ENCODE results near the gene LSM4. TPM values are rescaled to one million over a fixed set of nuclear protein-coding genes. Genes with fewer than 3 reads are reported as not detected.
A peak's percentile ranks its signal among the peaks of the same experiment; 100 is the strongest.
"Not testable (repeated sequence)": the region's sequence is repeated elsewhere in the genome, so short reads cannot be mapped to it uniquely, and the experiment has no call there.

Gene LSM4
- total RNA-seq (2014; rRNA removed; shearing (Covaris generic)): 318 and 351 TPM in 2 replicates

- DNase-seq (ENCODE audit: low read depth): peak; percentile 99
Measured at GRCh38 chr19:18322759-18323460, at the start of gene LSM4. Gene LSM4, minus strand, starts transcription at chr19:18323076. Its CDS starts 56 bp downstream, at chr19:18323020.

DNA sequence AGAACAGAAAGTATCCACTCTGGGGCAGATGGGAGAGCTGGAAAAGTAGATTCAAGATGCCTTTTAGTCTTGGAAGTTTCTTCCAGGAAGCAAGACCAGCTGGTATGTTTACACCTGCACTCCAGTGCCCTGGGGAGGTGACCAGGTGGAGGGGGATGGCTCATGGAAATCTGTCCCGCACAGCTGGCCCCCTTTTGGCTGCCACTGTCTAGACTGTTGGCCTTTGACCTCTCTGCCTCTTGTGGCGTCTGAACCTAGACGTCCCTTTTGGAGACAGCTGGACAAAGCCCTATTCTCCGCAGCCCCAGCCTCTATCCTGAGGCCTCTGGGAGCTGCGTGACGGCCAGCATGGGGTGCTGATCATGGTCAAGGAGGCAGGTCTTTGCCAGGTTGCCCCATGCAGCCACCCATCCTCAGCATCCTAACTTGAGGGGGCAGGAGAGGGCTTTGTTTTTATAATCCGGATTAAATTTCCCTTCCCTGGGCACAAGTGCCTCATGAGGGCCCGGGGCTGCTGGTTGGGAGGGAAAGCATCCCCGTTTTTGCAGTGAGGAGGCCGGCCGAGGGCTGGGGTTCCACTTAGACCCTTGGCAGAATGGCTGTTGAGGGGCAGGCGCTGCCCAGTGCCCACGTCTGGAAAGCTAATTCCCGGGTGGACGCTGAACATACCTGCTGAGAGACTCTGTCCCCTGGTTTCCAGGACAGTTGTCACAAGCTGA, 45.8 kb upstream of the LSM4 start:
- no peak for DNase-seq (ENCODE audit: low read depth)

DNA sequence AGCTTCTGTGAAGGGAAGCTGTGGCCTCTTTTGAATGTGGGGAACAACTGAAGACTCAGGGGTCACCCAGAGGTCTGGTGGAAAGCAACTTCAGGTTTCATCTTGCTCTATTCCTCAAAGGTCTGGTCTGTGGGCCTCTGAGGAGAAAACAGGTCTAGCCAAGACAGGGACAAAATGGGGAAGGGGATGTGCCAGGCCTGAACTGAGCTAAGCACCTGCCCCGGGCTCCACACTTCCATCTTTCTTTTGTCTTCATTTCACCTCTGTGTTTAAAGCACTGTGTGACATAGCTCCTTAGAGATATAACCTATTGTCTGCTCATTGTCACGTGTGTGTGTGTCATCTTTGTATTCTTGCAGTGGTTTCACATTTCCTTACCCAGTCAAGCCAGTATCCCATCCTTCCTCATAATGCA, 43.2 kb upstream of the LSM4 start:
- DNase-seq (ENCODE audit: low read depth): peak; percentile 38

DNA sequence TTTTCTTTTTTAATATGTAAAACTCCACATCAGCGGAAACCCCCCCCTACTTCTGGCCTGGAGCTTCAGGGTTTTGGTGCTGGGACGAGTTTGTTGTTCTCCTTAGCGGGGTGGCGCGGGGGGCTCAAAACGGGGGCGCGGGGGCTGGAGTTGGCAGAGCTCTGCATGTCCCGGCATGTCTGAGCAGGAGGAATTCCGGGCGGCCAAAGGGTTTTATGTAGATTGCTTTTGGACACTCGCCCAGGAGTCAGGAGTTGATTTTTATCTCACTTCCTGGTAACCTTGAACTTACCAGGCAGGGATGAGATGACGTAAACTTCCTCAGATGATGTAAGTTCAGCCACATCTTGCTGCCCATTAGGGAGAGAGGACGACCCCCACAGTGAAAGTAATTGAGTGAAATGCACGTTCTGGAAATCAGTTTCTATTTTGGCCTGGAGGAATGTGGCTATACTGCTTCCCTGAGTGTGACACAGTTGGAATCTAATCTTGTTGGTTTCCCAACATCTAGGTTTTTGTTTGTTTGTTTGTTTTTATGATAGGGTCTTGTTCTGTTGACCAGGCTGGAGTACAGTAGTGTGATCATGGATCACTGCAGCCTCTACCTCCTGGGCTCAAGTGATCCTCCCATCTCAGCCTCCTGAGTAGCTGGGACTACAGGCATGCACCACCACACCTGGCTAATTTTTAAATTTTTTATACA, 42.1 kb upstream of the LSM4 start:
- peak; percentile 96 for DNase-seq (ENCODE audit: low read depth)

- not testable (repeated sequence) for DNase-seq (ENCODE audit: low read depth)
Measured at GRCh38 chr19:18364277-18364825, 41.5 kb upstream of the LSM4 start.

- no peak for DNase-seq (ENCODE audit: low read depth)
Measured at GRCh38 chr19:18363787-18364186, 40.9 kb upstream of the LSM4 start.

GRCh38 chr19:18362934-18363542, 40.2 kb upstream of the LSM4 start:
- no peak for DNase-seq (ENCODE audit: low read depth)

GRCh38 chr19:18361646-18362045, 38.8 kb upstream of the LSM4 start:
- no peak for DNase-seq (ENCODE audit: low read depth)

GRCh38 chr19:18357041-18357440, 34.2 kb upstream of the LSM4 start:
- no peak for DNase-seq (ENCODE audit: low read depth)

DNA sequence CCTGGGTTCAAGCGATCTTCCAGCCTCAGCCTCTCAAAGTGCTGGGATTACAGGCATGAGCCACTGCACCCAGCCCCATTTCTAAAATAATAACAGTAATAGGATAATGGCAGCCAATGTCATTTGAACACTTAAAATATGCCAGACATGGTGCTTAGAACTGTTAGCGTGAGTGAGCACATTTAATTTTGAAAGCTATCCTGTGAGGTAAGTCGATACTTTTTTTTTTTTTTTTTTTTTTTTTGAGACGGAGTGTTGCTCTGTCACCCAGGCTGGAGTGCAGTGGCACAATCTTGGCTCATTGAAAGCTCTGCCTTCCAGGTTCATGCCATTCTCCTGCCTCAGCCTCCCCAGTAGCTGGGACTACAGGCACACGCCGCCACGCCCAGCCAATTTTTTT, 31.9 kb upstream of the LSM4 start:
- not testable (repeated sequence) for DNase-seq (ENCODE audit: low read depth)

GRCh38 chr19:18353378-18354005, 30.6 kb upstream of the LSM4 start:
- no peak for DNase-seq (ENCODE audit: low read depth)

DNA sequence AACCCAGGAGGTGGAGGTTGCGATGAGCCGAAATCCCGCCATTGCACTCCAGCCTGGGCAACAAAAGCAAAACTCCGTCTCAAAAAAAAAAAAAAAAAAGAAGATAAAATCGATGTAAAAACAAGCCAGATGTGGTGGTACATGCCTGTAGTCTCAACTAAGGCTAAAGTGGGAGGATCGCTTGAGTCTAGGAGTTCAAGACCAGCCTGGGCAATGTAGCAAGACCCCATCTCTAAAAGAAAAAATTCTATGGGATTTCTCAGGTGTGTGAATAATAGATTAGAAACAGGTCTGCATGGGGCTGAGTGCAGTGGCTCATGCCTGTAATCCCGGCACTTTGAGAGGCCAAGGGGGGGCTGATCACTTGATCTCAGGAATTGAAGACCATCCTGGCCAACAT, 28.7 kb upstream of the LSM4 start:
- DNase-seq (ENCODE audit: low read depth): no peak

GRCh38 chr19:18350490-18350889, 27.6 kb upstream of the LSM4 start:
- DNase-seq (ENCODE audit: low read depth): no peak

GRCh38 chr19:18349524-18350128, 26.8 kb upstream of the LSM4 start:
- DNase-seq (ENCODE audit: low read depth): peak; percentile 74

- DNase-seq (ENCODE audit: low read depth): not testable (repeated sequence)
Measured at GRCh38 chr19:18348818-18349339, 26.0 kb upstream of the LSM4 start.

- DNase-seq (ENCODE audit: low read depth): no peak
Measured at GRCh38 chr19:18348171-18348570, 25.3 kb upstream of the LSM4 start.

DNA sequence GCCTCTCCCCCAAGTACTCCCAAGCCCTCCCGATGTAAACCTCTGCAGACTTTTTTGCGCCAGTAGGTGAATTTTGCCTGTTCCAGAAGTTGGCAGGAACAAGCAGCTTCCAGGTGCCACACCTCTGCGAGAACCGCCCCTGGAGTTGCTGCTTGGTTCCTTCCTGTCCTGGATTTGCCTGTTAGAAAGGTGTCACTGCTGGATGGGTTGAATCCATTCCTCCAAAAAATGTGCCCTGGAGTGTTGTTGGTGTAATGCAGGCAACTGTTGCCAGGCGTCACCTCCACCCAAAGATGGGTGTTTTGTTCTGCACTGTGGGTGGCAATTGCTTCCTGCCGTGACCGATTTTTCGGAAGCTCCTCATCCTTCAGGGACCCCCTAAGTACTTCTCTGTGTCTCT, 23.2 kb upstream of the LSM4 start:
- no peak for DNase-seq (ENCODE audit: low read depth)

- no peak for DNase-seq (ENCODE audit: low read depth)
Measured at GRCh38 chr19:18345296-18345695, 22.4 kb upstream of the LSM4 start.

DNA sequence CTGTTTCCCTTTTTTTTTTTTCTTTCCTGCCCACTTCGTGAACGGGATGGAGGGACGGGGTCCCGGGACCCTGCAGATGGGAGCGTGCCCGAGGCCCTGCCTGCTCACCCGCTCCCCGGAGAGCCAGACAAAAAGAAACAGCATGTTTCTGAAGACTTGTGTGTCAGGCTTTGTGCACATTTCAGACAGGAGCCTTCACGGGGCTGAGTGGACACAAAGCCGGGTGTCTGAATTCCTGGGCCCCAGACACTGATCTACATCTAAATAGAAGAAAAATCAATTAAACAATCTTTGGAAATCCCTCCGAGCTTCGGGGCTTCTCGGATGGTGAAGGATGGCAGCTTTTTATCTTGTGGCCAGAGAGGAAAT, 21.7 kb upstream of the LSM4 start:
- DNase-seq (ENCODE audit: low read depth): no peak

DNA sequence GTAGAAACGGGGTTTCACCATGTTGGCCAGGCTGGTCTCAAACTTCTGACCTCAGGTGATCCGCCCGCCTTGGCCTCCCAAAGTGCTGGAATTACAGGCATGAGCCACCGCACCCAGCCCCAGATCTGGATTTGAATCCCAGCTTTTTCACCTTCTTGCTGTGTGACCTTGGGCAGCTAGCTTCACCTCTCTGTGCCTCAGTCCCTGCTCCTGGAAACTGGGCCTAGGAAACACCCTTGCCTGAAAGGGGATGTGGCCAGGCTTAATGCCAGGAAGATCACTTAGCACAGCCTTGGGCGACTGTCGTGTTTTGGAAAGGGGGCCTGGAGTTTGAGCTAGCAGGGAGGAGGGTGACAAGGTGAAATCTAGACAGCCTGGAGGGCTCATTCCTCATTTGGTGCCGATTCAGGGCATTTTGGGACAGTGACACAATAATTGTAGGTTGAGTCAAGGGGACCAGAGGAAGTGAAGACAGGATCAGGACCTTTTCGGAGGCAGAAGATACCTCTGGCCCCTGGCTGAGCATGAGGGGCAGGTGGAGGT, 19.3 kb upstream of the LSM4 start:
- DNase-seq (ENCODE audit: low read depth): no peak
